ENCODE data around the gene RB1.

GRCh38 chr13:48446464-48446863, 142.9 kb downstream of the RB1 start:
- TF ChIP-seq GATA2 (IDR thresholded peaks at IDR 0.05; ENCODE audit: low read depth, low read length) (no peak), GATA3 (IDR thresholded peaks at IDR 0.05; ENCODE audit: low read depth, low read length) (no peak)
